MCF 10A (cell line): ENCODE measurements around the gene BATF3. TPM values are rescaled to one million over a fixed set of nuclear protein-coding genes. Genes with fewer than 3 reads are reported as not detected.

Experiments
- BruUV-seq: library from RNA; stranded (reverse); fragments of 400-500 nt; replicated peaks from 2 replicates; lab custom pipeline; 2021; lab: Mats Ljungman, UMichigan
- CTCF ChIA-PET: fragments of 300-600 bp; sonication (Branson Sonifier 250); formaldehyde crosslinking; extraction: SDS; loops from one replicate; lab custom pipeline; 2021; ENCODE audit warnings: antibody characterized with exemption, inconsistent platforms; lab: Yijun Ruan, JAX
- POLR2A ChIA-PET: fragments of 300-600, 350-650 bp; sonication (Branson Sonifier 250); formaldehyde crosslinking; extraction: SDS; loops from one replicate; lab custom pipeline; 2020; ENCODE audit warnings: antibody characterized with exemption, inconsistent platforms; lab: Yijun Ruan, JAX
- DNase-seq: peaks from one replicate; pipeline ENCODE4 v3.0.0-alpha.2; 2018; ENCODE audit not compliant: unreplicated experiment
- H3K27ac Mint-ChIP-seq: one replicate; pipeline ENCODE4 v1.8.0; 2022; ENCODE audit warnings: mild to moderate bottlenecking, low read depth, mixed read lengths; ENCODE audit not compliant: unreplicated experiment
- H3K27me3 Mint-ChIP-seq: one replicate; pipeline ENCODE4 v1.8.0; 2022; ENCODE audit warnings: mixed read lengths; ENCODE audit not compliant: insufficient read depth, unreplicated experiment
- H3K36me3 Mint-ChIP-seq: one replicate; pipeline ENCODE4 v1.8.0; 2022; ENCODE audit warnings: mild to moderate bottlenecking, moderate library complexity, mixed read lengths; ENCODE audit not compliant: insufficient read depth, unreplicated experiment
- H3K4me1 Mint-ChIP-seq: one replicate; pipeline ENCODE4 v1.8.0; 2022; ENCODE audit warnings: mixed read lengths; ENCODE audit not compliant: insufficient read depth, unreplicated experiment
- H3K4me3 Mint-ChIP-seq: one replicate; pipeline ENCODE4 v1.8.0; 2022; ENCODE audit warnings: mild to moderate bottlenecking, moderate library complexity, mixed read lengths; ENCODE audit not compliant: unreplicated experiment
- H3K9me3 Mint-ChIP-seq: one replicate; pipeline ENCODE4 v1.8.0; 2022; ENCODE audit warnings: mixed read lengths; ENCODE audit not compliant: unreplicated experiment
- CTCF ChIP-seq: fragments of 200-600 bp; IDR thresholded peaks from one replicate; pipeline ENCODE4 v1.8.0; 2022; ENCODE audit warnings: antibody characterized with exemption, mild to moderate bottlenecking; ENCODE audit not compliant: unreplicated experiment
- intact Hi-C: fragments of 100-400 bp; cut with micrococcal nuclease; formaldehyde crosslinking; loops from 2 replicates; pipeline ENCODE4 v1.14.1; 2022
- total RNA-seq: library from RNA; stranded (reverse); gene quantifications from 2 replicates; pipeline ENCODE4 v1.2.3, GENCODE V29; 2022

Gene BATF3
- total RNA-seq, 1 experiment from 2014 or later, result 1.5 TPM

- intact Hi-C loops, result no loop called here
- Mint-ChIP-seq H3K4me1 (no peaks in the 10 kb centered on the region), H3K27ac (no peak overlapping the region), H3K4me3 (no peak overlapping the region), H3K9me3 (no peaks in the 10 kb centered on the region), H3K36me3 (no peaks in the 10 kb centered on the region), H3K27me3 (peaks cover 7% of the 10 kb centered on the region)
- no TSS peak for BruUV-seq
- no peak for DNase-seq
- ChIA-PET CTCF (interaction anchor here (0.7 to 1.8 kb wide), 3 partner anchors 68 to 209 kb away, joined by 3 to 5 read pairs (median 4); no protein-coding TSS in a partner anchor), POLR2A (interaction anchor here (0.7 kb wide), 1 partner anchor 15 kb away, joined by 4 read pairs; no protein-coding TSS in a partner anchor)
- TF ChIP-seq CTCF, result no peak
Measured at GRCh38 chr1:212686069-212686468, 13.6 kb downstream of the BATF3 start.

GRCh38 chr1:212685429-212685828 lies 14.2 kb downstream of the BATF3 start:
- CTCF ChIA-PET, result interaction anchor here (1.8 kb wide), 1 partner anchor 208 kb away, joined by 5 read pairs; no protein-coding TSS in a partner anchor
- DNase-seq, result no peak
- Mint-ChIP-seq H3K36me3 (no peaks in the 10 kb centered on the region), H3K9me3 (no peaks in the 10 kb centered on the region), H3K27me3 (peaks cover 7% of the 10 kb centered on the region), H3K4me1 (no peaks in the 10 kb centered on the region), H3K4me3 (no peak overlapping the region), H3K27ac (no peak overlapping the region)
- intact Hi-C loops, result no loop called here
- no TSS peak for BruUV-seq
- POLR2A ChIA-PET, result no interaction called here
- TF ChIP-seq CTCF, result no peak

- no peak for DNase-seq
- H3K27ac Mint-ChIP-seq, result no peak overlapping the region
- no peaks in the 10 kb centered on the region for H3K9me3 Mint-ChIP-seq
- intact Hi-C loops, result no loop called here
- H3K4me3 Mint-ChIP-seq, result no peak overlapping the region
- no TSS peak for BruUV-seq
- H3K4me1 Mint-ChIP-seq, result no peaks in the 10 kb centered on the region
- peaks cover 7% of the 10 kb centered on the region for H3K27me3 Mint-ChIP-seq
- CTCF ChIA-PET, result interaction anchor here (0.8 kb wide), 1 partner anchor 34 kb away, joined by 3 read pairs; no protein-coding TSS in a partner anchor
- POLR2A ChIA-PET, result interaction anchor here (0.6 to 1.4 kb wide), 4 partner anchors 11 to 28 kb away, joined by 3 to 4 read pairs (median 4); no protein-coding TSS in a partner anchor
- TF ChIP-seq CTCF, result no peak
- H3K36me3 Mint-ChIP-seq, result no peaks in the 10 kb centered on the region
Measured at GRCh38 chr1:212684521-212685090, 15.0 kb downstream of the BATF3 start.

GRCh38 chr1:212684076-212684475 lies 15.6 kb downstream of the BATF3 start:
- Mint-ChIP-seq H3K36me3 (no peaks in the 10 kb centered on the region), H3K4me1 (no peaks in the 10 kb centered on the region)
- no TSS peak for BruUV-seq

More at GRCh38 chr1:212684076-212684475, 15.6 kb downstream of the BATF3 start:
- ChIA-PET CTCF (interaction anchor here (0.8 kb wide), 1 partner anchor 34 kb away, joined by 3 read pairs; no protein-coding TSS in a partner anchor), POLR2A (interaction anchor here (1.0 to 1.4 kb wide), 3 partner anchors 12 to 29 kb away, joined by 3 to 4 read pairs (median 4); no protein-coding TSS in a partner anchor)
- no peak for TF ChIP-seq CTCF
- H3K27ac Mint-ChIP-seq, result no peak overlapping the region
- no peak overlapping the region for H3K4me3 Mint-ChIP-seq
- DNase-seq, result no peak
- peaks cover 7% of the 10 kb centered on the region for H3K27me3 Mint-ChIP-seq
- intact Hi-C loops, result no loop called here
- H3K9me3 Mint-ChIP-seq, result no peaks in the 10 kb centered on the region
